HG03064 (cell line): Measurements from ENCODE around the gene CPM.

Experiments used
- ATAC-seq: cut with Tn5 transposase; IDR thresholded peaks from one replicate; pipeline ENCODE4 v1.9.1; 2021; ENCODE audit warnings: low read depth; ENCODE audit not compliant: unreplicated experiment

Gene CPM

DNA sequence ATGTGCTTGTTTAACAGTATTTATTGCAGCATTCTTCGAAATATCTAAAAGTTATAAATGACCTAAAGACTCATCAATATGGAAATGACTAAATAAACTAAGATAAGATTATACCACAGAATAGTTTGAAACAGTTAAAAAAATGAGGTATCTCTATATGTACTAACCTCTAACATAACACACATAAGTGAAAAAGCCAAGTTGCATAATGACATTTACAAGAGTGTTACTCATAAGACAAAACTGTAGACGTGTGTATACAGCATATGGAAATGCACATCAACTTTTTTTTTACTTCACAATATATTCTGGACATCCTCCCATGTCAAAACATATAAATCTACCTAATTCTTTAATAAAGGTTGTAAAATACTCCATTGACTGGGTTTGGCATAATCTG is 22.8 kb downstream of the CPM start:
- ATAC-seq: no peak

DNA sequence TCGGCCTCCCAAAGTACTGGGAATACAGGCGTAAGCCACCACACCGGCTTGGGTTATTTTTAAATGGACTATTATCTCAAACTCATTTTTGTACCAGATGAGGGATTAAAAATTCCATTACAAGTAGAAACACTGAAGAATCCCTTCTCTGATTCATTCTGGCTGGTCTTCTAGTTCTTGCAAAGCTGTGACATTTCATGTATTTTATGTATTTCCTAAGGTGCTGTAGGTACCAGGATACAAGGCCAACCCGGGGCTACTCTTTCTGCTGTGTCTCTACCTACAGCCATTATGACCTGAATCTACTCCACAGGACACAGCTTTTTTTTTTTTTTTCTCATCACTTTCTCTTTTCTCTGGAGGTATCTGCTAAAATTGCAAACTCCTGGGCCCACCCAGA is 24.9 kb downstream of the CPM start:
- no peak for ATAC-seq

GRCh38 chr12:68905733-68906132 is 27.2 kb downstream of the CPM start:
- no peak for ATAC-seq

GRCh38 chr12:68904351-68904962 is 28.5 kb downstream of the CPM start:
- ATAC-seq: no peak

GRCh38 chr12:68903511-68903910 is 29.5 kb downstream of the CPM start:
- ATAC-seq: no peak

DNA sequence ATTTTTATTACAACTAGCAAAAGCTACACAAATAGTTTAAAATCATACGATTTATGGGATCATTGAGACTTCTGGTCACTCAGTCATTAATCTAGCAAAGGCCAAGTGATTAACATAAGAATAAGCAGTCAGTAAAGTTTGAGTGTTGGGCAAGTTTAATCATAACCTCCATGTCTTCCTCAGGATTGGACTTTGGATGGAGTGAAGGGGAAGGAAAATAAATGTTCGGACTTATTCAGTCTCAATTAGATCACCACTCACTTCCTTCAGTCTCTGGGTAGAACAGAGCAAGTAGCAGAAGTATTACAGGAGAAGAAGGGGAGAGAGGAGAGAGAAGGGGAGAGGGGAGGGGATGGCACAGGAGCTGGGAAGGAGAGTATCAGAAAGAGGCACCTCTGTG is 31.4 kb downstream of the CPM start:
- no peak for ATAC-seq

DNA sequence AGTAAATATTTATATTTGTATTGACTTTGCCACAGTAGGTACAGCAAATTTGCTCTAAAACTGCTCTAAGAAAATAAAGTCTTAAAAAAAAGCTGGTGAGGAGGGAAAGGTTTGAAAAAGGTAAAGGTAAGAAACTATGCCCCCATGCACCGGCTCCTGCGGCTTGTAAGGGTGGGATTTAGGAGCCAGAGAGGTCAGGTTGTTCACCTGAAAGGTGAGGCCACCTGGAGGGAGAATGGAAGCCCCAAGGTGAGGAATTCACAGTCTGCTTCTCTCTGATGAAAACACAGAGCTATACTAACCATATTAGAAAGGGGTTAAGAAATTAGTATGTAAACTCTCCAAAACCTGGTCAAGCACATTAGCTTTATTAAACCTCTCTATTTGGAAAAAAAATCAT is 31.8 kb downstream of the CPM start:
- ATAC-seq: no peak

DNA sequence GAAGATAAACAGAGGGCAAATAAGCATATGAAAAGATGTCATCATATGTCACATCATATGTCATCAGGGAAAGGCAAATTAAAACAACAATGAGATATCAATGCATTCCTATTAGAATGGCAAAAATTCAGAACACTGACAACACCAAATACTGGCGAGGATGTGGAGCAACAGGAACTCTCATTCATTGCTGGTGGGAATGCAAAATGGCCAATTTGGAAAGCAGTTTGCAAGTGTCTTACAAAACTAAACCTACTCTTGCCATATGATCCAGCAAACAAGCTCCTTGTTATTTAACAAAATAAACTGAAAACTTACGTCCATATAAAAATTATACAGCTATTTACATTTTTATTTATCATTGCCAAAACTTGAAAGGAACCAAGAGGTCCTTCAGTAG is 32.7 kb downstream of the CPM start:
- ATAC-seq: no peak

- ATAC-seq: no peak
Measured at GRCh38 chr12:68899251-68899771, 33.7 kb downstream of the CPM start.

- ATAC-seq: no peak
Measured at GRCh38 chr12:68896881-68897540, 36.0 kb downstream of the CPM start.

- no peak for ATAC-seq
Measured at GRCh38 chr12:68894276-68894855, 38.6 kb downstream of the CPM start.

DNA sequence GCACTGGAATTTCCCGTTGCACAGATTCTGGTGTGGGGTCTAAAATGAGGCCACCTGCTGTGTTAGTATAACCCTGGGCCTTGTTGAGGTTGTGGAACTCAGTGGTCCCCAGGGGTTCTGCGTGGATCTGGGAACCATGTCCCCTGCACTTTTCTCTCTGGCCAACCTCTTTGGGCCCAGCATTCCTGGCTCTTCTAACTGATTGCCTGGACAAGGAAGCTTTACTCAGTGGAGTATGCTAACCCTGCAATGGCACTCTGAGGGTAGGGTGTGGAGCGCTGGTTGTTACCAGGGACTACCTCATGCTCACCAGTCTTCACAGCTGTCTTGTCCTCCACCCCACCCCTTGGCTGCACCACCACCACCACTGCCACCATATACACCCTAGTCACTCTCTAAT is 39.2 kb downstream of the CPM start:
- ATAC-seq: no peak

- ATAC-seq: no peak
Measured at GRCh38 chr12:68893201-68893600, 39.8 kb downstream of the CPM start.

GRCh38 chr12:68891141-68891540 is 41.8 kb downstream of the CPM start:
- no peak for ATAC-seq

GRCh38 chr12:68890701-68891113 is 42.3 kb downstream of the CPM start:
- ATAC-seq: no peak

DNA sequence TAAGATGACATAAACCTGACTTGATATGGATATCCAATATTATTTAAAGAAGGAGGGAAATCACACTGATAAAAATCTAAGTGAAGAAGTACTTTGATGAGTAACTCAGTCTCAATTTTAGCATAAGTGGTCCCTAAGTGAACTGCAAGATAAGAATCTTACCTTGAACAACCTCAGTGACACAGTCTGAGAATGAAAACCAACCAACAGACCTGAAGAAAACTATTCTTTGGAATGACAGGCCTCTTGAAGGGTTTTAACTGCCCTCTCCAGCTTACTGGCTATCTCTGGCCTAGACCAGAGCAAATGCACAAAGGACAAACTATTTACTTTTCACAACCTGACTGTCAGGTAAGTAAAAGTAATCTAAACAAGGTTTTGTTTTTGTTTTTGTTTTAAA is 44.7 kb downstream of the CPM start:
- no peak for ATAC-seq

- ATAC-seq: no peak
Measured at GRCh38 chr12:68887641-68888040, 45.3 kb downstream of the CPM start.

DNA sequence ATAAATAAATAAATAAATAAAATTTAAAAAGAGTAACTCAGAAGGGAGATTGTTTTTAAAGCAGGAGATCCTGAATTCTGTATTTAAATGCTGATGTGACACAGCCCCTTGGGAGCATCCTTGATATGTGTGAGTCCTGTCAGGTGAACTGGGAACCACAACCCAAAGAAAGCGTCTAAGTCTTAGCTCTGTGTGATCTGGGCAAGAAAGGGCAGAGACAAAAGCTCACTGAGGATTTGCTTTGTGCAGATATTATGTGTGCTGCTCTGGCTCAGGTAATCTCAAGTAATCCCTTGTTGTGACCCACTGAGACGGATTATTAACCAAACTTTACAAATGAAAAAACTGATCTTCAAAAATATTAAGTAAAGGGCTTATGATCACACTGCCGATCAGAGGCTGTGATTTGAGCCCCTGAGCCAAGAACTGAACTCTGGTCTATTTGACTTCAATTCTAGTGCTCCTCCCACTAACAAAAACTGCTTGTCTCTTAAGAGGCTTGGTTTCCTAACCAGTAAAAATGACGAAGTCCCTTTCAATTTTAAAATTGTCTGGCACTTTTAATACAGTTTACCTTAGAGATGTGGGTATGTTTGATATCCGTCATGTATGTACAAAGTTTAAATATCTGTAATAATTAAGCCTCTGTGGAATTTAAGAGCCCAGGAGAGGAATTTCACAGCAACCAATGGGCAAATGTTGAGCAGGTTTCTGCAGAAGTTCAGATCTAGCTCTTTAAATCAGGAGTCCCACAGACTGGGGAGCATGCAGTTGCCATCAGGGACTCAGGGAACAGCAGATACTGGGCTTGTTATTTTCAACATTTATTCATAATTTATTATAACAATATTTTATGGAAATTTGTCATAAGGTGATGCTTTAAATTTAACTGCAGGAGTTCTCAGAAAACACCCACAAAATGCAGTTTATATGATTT is 46.1 kb downstream of the CPM start:
- no peak for ATAC-seq

GRCh38 chr12:68885381-68885780 is 47.6 kb downstream of the CPM start:
- no peak for ATAC-seq

GRCh38 chr12:68884251-68884650 is 48.7 kb downstream of the CPM start:
- ATAC-seq: no peak

DNA sequence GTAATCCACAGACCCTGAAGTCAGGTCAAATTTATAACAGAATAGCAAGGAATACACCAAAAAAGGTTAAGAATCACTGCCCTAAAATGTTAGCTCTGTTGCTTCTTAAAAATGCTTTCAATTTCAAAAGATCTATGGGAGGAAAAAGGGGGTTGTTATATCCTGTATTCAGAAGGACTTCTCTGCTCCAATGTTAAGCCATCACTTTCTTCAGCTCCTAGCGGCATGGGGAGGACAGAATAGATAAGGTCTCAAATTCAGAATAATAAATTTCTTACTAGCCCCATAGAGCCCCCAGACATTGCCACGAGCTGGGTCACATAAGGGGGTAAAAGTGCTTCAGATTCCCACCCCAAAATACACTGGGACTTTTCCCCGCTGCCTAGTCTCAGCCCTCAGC is 49.8 kb downstream of the CPM start:
- no peak for ATAC-seq
